Dendritic cell treated with granulocyte-macrophage colony-stimulating factor and Interleukin-4, amounts not matched to agents 40 ng/mL and 50 ng/mL, for 4 days (primary cell): ENCODE results near the gene ZNF778.
"Not testable (repeated sequence)": the region's sequence is repeated elsewhere in the genome, so short reads cannot be mapped to it uniquely, and the experiment has no call there.

Experiments used
- H3K27ac Mint-ChIP-seq: one replicate; pipeline ENCODE4 v1.8.0; 2022; ENCODE audit warnings: mild to moderate bottlenecking, mixed read lengths
- H3K27me3 Mint-ChIP-seq: one replicate; pipeline ENCODE4 v1.8.0; 2022; ENCODE audit warnings: mild to moderate bottlenecking, mixed read lengths
- H3K36me3 Mint-ChIP-seq: one replicate; pipeline ENCODE4 v1.8.0; 2022; ENCODE audit warnings: low read depth, mixed read lengths
- H3K4me1 Mint-ChIP-seq: one replicate; pipeline ENCODE4 v1.8.0; 2022; ENCODE audit warnings: low read depth, mixed read lengths
- H3K4me3 Mint-ChIP-seq: one replicate; pipeline ENCODE4 v1.8.0; 2022; ENCODE audit warnings: mild to moderate bottlenecking, moderate library complexity, mixed read lengths
- H3K9me3 Mint-ChIP-seq: one replicate; pipeline ENCODE4 v1.8.0; 2022; ENCODE audit warnings: mixed read lengths
- intact Hi-C: fragments of 100-400 bp; cut with micrococcal nuclease; formaldehyde crosslinking; loops from one replicate; pipeline ENCODE4 v1.15.0; 2022

ZNF778 gene

DNA sequence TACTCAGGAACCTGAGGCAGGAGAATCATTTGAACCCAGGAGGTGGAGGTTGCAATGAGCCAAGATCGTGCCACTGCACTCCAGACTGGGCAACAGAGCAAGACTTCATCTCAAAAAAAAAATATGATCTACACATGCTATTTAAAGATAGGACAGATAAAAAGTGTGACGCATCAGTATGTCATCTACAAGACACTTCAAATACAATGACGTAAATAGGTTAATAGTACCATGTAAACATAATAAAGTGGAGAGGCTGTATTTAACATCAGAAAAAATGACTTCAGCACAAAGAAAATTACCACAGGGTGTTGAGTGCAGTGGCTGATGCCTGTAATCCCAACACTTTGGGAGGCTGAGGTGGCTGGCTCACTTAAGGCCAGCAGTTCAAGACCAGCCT lies 20.2 kb downstream of the ZNF778 start:
- peaks cover 37% of the 10 kb centered on the region for H3K36me3 Mint-ChIP-seq
- H3K9me3 Mint-ChIP-seq = no peaks in the 10 kb centered on the region
- H3K27me3 Mint-ChIP-seq = peaks cover 2% of the 10 kb centered on the region
- H3K4me1 Mint-ChIP-seq = peaks cover 30% of the 10 kb centered on the region
- no peak overlapping the region for H3K27ac Mint-ChIP-seq
- intact Hi-C loops = no loop called here
- no peak overlapping the region for H3K4me3 Mint-ChIP-seq

- Mint-ChIP-seq H3K9me3 (no peaks in the 10 kb centered on the region), H3K27ac (peak overlapping the region; percentile 98), H3K4me1 (peaks cover 23% of the 10 kb centered on the region), H3K4me3 (peak overlapping the region; percentile 96), H3K36me3 (peaks cover 11% of the 10 kb centered on the region), H3K27me3 (peaks cover 23% of the 10 kb centered on the region)
- intact Hi-C loops = loop anchor here (2.0 kb wide), 1 partner anchor 25 kb away; the partner anchor contains the start of gene ZNF778
Observed at GRCh38 chr16:89241187-89242007, 23.9 kb downstream of the ZNF778 start.

GRCh38 chr16:89242795-89243200 lies 25.3 kb downstream of the ZNF778 start:
- Mint-ChIP-seq H3K9me3 (no peaks in the 10 kb centered on the region), H3K36me3 (peaks cover 11% of the 10 kb centered on the region), H3K27ac (peak overlapping the region; percentile 10), H3K4me1 (peaks cover 23% of the 10 kb centered on the region), H3K4me3 (no peak overlapping the region), H3K27me3 (peaks cover 27% of the 10 kb centered on the region)
- intact Hi-C loops = no loop called here

DNA sequence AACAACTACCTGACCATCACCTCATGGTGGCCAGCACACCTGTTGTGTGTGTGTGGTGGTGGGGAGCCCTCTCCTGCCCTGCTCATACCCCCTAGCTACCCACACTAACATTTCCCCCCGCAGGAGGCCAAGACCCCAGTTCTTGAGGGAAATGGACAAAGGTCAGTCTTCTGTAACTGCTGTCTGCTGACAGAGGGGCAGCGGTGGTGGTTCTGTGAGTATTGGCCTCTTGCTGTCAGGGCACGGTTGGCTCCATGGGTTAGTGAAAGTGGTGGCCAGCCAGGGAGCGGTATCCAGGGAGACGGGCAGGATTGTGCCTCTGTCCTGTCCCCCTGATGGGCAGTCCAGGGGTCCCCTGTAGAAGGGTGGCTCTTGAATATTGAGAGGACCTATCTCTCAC lies 26.2 kb downstream of the ZNF778 start:
- Mint-ChIP-seq H3K4me3 (no peak overlapping the region), H3K9me3 (no peaks in the 10 kb centered on the region), H3K27ac (no peak overlapping the region), H3K36me3 (peaks cover 11% of the 10 kb centered on the region), H3K27me3 (peaks cover 32% of the 10 kb centered on the region), H3K4me1 (peaks cover 23% of the 10 kb centered on the region)
- intact Hi-C loops = no loop called here

DNA sequence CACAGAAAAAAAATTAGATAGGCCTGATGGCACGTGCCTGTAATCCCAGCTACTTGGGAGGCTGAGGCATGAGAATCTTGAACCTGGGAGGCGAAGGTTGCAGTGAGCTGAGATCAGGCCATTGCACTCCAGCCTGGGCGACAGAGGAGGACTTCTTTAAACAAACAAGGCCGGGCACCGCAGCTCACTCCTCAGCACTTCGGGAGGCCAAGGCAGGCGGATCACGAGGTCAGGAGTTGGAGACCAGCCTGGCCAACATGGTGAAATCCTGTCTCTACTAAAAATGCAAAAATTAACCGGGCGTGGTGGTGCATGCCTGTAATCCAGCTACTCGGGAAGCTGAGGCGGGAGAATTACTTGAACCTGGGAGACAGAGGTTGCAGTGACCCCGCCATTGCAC lies 26.8 kb downstream of the ZNF778 start:
- H3K9me3 Mint-ChIP-seq, H3K27ac Mint-ChIP-seq, intact Hi-C loops, H3K4me3 Mint-ChIP-seq: not testable (repeated sequence)
- peaks cover 36% of the 10 kb centered on the region for H3K27me3 Mint-ChIP-seq
- H3K4me1 Mint-ChIP-seq = peaks cover 23% of the 10 kb centered on the region
- peaks cover 11% of the 10 kb centered on the region for H3K36me3 Mint-ChIP-seq

DNA sequence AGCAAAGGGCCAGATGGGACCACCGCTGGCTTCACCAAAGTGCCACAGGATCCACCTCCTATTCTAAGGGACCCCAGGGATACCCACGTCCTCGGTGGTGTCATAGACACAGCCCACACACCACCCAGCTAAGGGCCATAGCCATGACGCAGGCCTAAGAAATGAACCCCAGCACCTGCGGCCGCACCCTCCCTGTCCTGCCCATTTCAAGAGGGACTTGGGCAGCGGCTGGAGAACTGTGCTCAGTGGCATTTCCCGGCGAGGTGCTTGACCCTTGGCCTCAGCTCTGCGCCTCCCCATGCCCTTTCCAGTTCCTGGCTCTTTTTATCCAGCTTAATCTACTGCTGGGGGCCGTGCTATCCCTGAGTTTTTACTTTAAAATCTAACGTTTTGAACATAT lies 27.3 kb downstream of the ZNF778 start:
- no peak overlapping the region for H3K4me3 Mint-ChIP-seq
- H3K27ac Mint-ChIP-seq = no peak overlapping the region

DNA sequence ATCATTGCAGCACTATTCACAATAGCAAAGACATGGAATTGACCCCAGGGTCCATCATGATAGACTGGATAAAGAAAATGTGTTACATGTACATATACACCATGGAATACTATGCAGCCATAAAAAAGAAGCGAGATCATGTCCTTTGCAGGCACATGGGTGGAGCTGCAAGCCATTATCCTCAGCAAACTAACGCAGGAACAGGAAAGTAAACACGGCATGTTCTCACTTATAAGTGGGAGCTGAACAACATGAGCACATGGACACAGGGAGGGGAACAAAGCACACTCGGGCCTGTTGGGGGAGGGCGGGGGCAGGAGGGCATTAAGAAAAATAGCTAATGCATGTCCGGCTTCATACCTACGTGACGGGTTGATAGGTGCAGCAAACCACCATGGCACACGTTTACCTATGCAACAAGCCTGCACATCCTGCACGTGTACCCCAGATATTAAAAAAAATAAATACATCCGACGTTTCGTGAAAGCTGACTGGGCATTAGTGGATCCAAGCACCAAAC lies 28.9 kb downstream of the ZNF778 start:
- H3K9me3 Mint-ChIP-seq = peaks cover 13% of the 10 kb centered on the region
- H3K4me1 Mint-ChIP-seq = peaks cover 10% of the 10 kb centered on the region
- H3K36me3 Mint-ChIP-seq = peaks cover 9% of the 10 kb centered on the region
- H3K27ac Mint-ChIP-seq = no peak overlapping the region
- peak overlapping the region; percentile 23 for H3K4me3 Mint-ChIP-seq
- H3K27me3 Mint-ChIP-seq = peaks cover 47% of the 10 kb centered on the region
- intact Hi-C loops = no loop called here

More for the DNA sequence above, 27.3 kb downstream of the ZNF778 start:
- Mint-ChIP-seq H3K9me3 (peaks cover 4% of the 10 kb centered on the region), H3K4me1 (peaks cover 21% of the 10 kb centered on the region), H3K27me3 (peaks cover 36% of the 10 kb centered on the region), H3K36me3 (peaks cover 12% of the 10 kb centered on the region)
- intact Hi-C loops = no loop called here

GRCh38 chr16:89246903-89247733 lies 29.6 kb downstream of the ZNF778 start:
- intact Hi-C loops = no loop called here
- H3K36me3 Mint-ChIP-seq = peaks cover 8% of the 10 kb centered on the region
- peaks cover 5% of the 10 kb centered on the region for H3K4me1 Mint-ChIP-seq
- peak overlapping the region; percentile 65 for H3K4me3 Mint-ChIP-seq
- H3K9me3 Mint-ChIP-seq = peaks cover 13% of the 10 kb centered on the region
- H3K27me3 Mint-ChIP-seq = peaks cover 49% of the 10 kb centered on the region
- H3K27ac Mint-ChIP-seq = no peak overlapping the region

DNA sequence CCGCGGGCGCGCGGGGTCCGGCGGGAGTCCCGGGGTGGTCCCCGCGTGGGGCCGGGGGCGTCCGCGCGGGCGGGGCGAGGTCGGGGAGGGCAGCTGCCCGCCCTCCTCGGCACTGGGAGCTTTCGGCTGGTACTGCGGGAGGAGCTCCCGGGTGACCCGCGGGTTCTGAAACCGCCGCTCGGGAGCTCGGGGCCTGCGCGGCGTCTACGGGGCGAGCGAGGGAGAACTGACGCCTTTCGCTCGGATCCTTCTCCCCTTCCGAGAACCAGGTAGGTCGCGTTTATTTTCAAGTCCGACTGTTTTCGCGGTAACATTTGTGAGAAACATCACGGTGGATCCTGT lies 30.2 kb downstream of the ZNF778 start:
- H3K27ac Mint-ChIP-seq, H3K4me1 Mint-ChIP-seq, H3K36me3 Mint-ChIP-seq, intact Hi-C loops: not testable (repeated sequence)
- peak overlapping the region; percentile 65 for H3K4me3 Mint-ChIP-seq
- peaks cover 13% of the 10 kb centered on the region for H3K9me3 Mint-ChIP-seq
- H3K27me3 Mint-ChIP-seq = peaks cover 48% of the 10 kb centered on the region

GRCh38 chr16:89248196-89248982 lies 30.9 kb downstream of the ZNF778 start:
- Mint-ChIP-seq H3K36me3 (peaks cover 8% of the 10 kb centered on the region), H3K4me1 (no peaks in the 10 kb centered on the region), H3K27me3 (peaks cover 48% of the 10 kb centered on the region), H3K27ac (no peak overlapping the region), H3K4me3 (peak overlapping the region; percentile 63), H3K9me3 (peaks cover 13% of the 10 kb centered on the region)
- intact Hi-C loops = no loop called here

GRCh38 chr16:89253548-89254287 lies 36.2 kb downstream of the ZNF778 start:
- Mint-ChIP-seq H3K36me3 (peaks cover 8% of the 10 kb centered on the region), H3K27ac (no peak overlapping the region), H3K9me3 (peaks cover 13% of the 10 kb centered on the region), H3K4me3 (no peak overlapping the region), H3K27me3 (peaks cover 47% of the 10 kb centered on the region), H3K4me1 (peaks cover 30% of the 10 kb centered on the region)
- intact Hi-C loops = no loop called here

DNA sequence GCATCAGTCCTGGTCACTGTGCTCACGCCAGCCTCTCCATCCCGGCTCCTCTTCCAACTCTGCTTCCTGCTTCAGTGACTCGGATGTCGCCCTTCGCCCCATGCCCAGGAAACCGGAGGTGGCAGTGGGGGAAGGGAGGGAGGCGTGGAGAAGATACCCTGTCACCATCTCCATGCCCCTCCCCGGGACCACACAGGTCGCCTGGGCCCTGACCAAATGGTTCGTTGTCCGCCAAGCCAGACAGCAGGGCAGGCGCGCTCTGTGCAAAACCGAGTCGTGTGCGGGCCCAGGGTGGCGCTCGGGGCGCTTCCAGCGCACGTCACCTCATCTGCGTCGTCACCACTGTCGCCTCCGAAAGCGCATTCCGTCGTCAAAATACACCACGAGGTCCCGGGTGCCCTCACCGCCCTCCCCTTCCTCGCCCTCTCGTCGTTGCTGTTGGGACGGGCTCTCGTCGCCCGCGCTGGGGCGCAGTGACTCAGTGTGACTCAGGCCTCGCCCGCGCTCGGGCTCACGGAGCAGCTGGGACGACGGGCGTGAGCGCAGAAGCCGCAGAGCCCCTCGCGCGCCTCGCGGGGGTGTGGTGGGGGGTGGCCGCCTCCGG lies 39.2 kb downstream of the ZNF778 start:
- peaks cover 34% of the 10 kb centered on the region for H3K4me1 Mint-ChIP-seq
- H3K36me3 Mint-ChIP-seq = no peaks in the 10 kb centered on the region
- H3K4me3 Mint-ChIP-seq = peak overlapping the region; percentile 54
- no peaks in the 10 kb centered on the region for H3K9me3 Mint-ChIP-seq
- peak overlapping the region; percentile 44 for H3K27ac Mint-ChIP-seq
- intact Hi-C loops = no loop called here
- peaks cover 43% of the 10 kb centered on the region for H3K27me3 Mint-ChIP-seq

GRCh38 chr16:89257281-89257731 lies 39.8 kb downstream of the ZNF778 start:
- Mint-ChIP-seq H3K27ac (peak overlapping the region; percentile 44), H3K36me3 (no peaks in the 10 kb centered on the region), H3K4me1 (peaks cover 39% of the 10 kb centered on the region), H3K9me3 (no peaks in the 10 kb centered on the region), H3K4me3 (peak overlapping the region; percentile 70), H3K27me3 (peaks cover 42% of the 10 kb centered on the region)
- intact Hi-C loops = no loop called here
